ENCODE data around the gene HOXA5.

- TF ChIP-seq CTCF (IDR thresholded peaks at IDR 0.05; ENCODE audit: insufficient read depth, low read length), result no peak
- 0 out of 2 replicates have a peak, but pooled peaks have one; percentile 20 for TF ChIP-seq POLR2AphosphoS5 (IDR thresholded peaks at IDR 0.05; ENCODE audit: low read depth)
- TF ChIP-seq SPI1 (IDR thresholded peaks at IDR 0.05; ENCODE audit: borderline replicate concordance, low read depth), result no peak
- TF ChIP-seq REST (IDR thresholded peaks at IDR 0.05; ENCODE audit: insufficient replicate concordance, low read depth), result peak; percentile 32
These were observed 41.0 kb upstream of the HOXA5 start for GRCh38 chr7:27184337-27185012.

Data from HL-60 (cell line).